Measurements from ENCODE around the gene SENP1. TPM values are rescaled to one million over a fixed set of nuclear protein-coding genes. Genes with fewer than 3 reads are reported as not detected.
A peak's percentile ranks its signal among the peaks of the same experiment; 100 is the strongest.

Gene SENP1
- total RNA-seq, 1 experiment from 2014 or later: 26.7 TPM

DNA sequence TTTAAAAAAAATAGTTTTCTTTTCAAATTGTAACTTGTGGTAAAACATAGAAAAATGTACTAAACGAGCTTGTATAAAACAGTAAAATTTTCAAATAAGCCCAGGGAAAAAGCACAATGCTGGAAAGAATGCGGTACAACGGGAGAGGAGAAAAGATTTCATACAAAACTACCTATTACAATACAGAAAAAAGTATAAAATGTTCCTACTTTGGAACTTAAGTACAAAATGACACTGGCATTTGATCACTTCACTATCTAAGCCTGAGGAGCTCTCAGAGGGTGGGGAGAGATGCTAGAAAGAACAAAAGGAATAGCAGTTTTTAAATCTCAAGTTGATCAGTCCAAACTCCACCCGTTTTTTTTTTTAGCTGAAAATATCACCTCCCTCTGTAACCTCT, 62.1 kb downstream of the SENP1 start:
- Histone ChIP-seq H3K27me3 (ENCODE audit: control insufficient read depth, insufficient read depth, low read length) (no peaks in the 10 kb centered on the region), H3K4me3 (ENCODE audit: insufficient read depth, low read depth, low read length) (no peak overlapping the region), H3K36me3 (replicated peaks; ENCODE audit: control insufficient read depth, insufficient read depth, low read length) (peaks cover 8% of the 10 kb centered on the region)
- DNase-seq: no peak

GRCh38 chr12:48041591-48042423, 64.1 kb downstream of the SENP1 start:
- Histone ChIP-seq H3K4me3 (ENCODE audit: insufficient read depth, low read depth, low read length) (no peak overlapping the region), H3K27me3 (ENCODE audit: control insufficient read depth, insufficient read depth, low read length) (peaks cover 7% of the 10 kb centered on the region; the same call in 1 of the 2 replicates), H3K36me3 (replicated peaks; ENCODE audit: control insufficient read depth, insufficient read depth, low read length) (peaks cover 7% of the 10 kb centered on the region)
- no peak for DNase-seq

DNA sequence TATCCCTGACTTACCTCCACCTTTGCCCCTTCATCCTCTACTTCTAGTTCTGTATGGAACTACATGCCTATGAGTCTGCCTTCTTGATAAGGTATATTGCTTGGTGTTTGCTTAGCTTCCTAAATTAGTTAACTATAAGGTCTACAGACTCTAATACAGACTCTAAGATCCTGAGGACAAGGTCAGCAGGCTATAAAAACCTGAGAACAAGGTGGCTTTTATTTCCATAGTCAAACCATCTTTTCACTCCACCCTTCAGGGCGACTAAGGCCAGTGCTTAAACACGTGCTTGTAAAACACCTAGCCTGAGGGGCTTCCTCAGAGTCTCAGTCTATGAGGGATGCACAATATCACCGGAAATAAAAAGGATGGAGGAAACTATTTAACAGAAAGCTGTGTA, 65.5 kb downstream of the SENP1 start:
- no peak for DNase-seq
- H3K27me3 ChIP-seq (ENCODE audit: control insufficient read depth, insufficient read depth, low read length): peaks cover 17% of the 10 kb centered on the region
- H3K4me3 ChIP-seq (ENCODE audit: insufficient read depth, low read depth, low read length): no peak overlapping the region
- H3K36me3 ChIP-seq (replicated peaks; ENCODE audit: control insufficient read depth, insufficient read depth, low read length): peaks cover 3% of the 10 kb centered on the region

DNA sequence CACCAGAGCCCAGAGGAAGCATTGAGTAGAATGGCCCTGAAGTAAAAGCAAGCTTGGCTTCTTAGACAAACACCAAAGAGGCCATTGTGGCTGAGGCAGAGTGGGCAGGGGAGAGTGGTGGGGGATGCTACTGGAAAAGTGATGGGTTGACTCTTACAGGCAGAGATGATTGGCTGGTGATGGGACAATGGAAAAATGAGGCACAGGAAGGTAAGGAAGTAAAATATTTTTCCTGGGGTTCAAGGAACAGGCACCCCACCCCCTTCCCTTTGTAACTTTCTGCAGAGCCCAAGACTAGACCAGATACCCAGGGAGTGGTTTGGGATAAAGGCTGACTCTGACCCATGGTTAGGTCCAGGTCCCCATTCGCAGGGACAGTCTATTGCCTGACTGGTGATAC, 66.7 kb downstream of the SENP1 start:
- Histone ChIP-seq H3K36me3 (replicated peaks; ENCODE audit: control insufficient read depth, insufficient read depth, low read length) (no peaks in the 10 kb centered on the region; the same call in 1 of the 2 replicates), H3K27me3 (ENCODE audit: control insufficient read depth, insufficient read depth, low read length) (peaks cover 23% of the 10 kb centered on the region), H3K4me3 (ENCODE audit: insufficient read depth, low read depth, low read length) (no peak overlapping the region)
- DNase-seq: no peak

- Histone ChIP-seq H3K36me3 (replicated peaks; ENCODE audit: control insufficient read depth, insufficient read depth, low read length) (no peaks in the 10 kb centered on the region), H3K27me3 (ENCODE audit: control insufficient read depth, insufficient read depth, low read length) (peaks cover 34% of the 10 kb centered on the region), H3K4me3 (ENCODE audit: insufficient read depth, low read depth, low read length) (no peak overlapping the region)
- no peak for DNase-seq
Observed at GRCh38 chr12:48038085-48038484, 67.8 kb downstream of the SENP1 start.

DNA sequence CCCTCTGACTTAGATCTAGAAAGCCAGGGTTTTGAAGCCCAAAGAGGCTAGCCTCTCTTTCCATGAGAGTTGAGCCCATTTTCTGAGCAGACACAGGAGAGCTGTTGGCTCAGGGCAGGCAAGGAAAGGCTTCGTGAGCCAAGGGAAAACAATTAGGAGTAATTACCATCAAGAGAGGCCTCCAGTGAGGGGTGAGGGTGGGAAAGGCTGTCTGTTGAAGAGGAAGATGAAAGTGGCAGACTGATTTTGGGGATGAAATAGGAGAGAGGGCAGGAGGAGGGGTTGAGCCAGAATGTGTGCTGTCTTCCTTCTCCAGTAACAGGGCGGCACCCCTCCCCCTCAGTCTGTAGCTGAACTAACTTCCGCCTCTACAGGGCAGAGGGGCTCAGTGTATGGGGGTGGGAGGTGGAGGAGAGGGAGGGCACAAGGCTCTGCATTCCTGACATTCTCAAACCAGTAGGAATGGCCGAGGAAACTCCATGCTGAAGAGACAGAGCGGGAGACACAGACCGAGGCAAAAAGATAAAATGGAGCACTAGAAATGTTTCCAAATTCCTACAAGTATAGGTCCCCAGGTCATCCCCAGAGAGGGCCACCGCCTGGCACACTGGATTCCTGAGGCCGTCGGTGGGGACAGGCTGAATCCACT, 68.5 kb downstream of the SENP1 start:
- H3K27me3 ChIP-seq (ENCODE audit: control insufficient read depth, insufficient read depth, low read length): peaks cover 40% of the 10 kb centered on the region
- H3K36me3 ChIP-seq (replicated peaks; ENCODE audit: control insufficient read depth, insufficient read depth, low read length): no peaks in the 10 kb centered on the region
- peak; percentile 85 for DNase-seq
- H3K4me3 ChIP-seq (ENCODE audit: insufficient read depth, low read depth, low read length): no peak overlapping the region

DNA sequence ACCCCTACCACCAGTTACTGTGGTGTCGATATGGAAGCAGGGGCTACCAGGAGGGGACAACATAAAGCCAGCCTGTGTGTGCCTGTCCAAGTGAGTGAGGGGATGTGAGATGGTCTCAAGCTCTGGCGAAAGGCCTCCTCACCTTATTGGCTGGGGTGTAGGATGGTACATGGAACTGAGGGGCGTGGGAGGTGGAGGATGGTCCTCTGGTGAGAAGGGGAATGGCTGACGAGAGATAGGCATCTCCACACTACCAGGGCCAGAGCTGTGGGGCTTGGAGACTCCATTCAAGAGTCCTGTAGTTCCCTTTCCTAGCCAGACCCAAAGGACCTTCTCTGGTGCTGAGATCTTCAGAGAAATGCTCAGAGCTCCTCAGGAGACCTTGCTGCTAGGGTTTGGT, 69.1 kb downstream of the SENP1 start:
- H3K36me3 ChIP-seq (replicated peaks; ENCODE audit: control insufficient read depth, insufficient read depth, low read length): no peaks in the 10 kb centered on the region
- H3K27me3 ChIP-seq (ENCODE audit: control insufficient read depth, insufficient read depth, low read length): peaks cover 44% of the 10 kb centered on the region
- no peak overlapping the region for H3K4me3 ChIP-seq (ENCODE audit: insufficient read depth, low read depth, low read length)

DNA sequence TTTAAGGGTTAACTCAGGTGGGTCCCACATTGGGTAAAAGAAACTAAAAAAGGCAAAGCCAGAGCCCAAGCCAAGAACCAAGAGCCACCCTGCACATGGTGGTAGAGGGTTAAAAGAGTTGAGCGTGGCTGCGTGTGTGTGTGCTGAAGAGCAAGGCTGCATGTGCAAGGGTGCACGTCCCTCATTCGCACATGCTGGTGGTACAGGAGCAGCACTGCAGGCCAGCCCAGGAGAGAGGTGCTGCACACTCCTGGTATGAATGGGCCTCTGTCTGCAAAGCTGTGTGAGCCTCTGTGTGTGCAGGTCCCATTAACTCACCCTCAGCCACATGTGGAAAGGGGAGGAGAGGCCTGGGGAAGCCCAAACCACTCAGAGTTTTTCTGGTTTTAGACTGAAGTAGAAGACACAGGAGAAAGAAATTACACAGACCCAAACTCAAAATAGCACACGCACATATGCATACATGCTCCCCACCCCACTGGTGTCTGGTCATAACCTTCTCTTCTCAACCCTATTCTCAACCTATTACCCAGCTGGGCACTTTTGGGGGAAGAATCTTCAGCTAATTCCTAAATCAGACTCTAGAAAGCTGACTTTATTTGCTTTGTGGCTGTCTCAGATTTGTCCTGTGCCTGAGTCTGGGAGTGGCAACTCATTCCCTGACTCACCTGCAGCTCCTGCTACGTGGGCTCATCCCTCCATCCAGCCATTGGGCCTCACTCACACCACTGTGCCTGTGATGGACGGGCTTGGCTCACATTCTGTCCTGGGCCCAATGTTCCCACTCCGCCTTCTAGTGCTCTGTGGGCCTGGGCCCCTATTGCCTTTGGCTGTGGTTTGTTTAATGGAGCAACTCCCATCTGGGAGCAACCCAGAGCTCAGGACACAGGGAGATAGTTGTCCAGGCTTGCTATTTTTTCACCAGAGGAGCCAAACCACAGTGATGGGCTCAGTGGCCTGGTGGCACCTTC, 70.8 kb downstream of the SENP1 start:
- H3K4me3 ChIP-seq (ENCODE audit: insufficient read depth, low read depth, low read length): no peak overlapping the region
- DNase-seq: no peak
- peaks cover 61% of the 10 kb centered on the region for H3K27me3 ChIP-seq (ENCODE audit: control insufficient read depth, insufficient read depth, low read length)
- H3K36me3 ChIP-seq (replicated peaks; ENCODE audit: control insufficient read depth, insufficient read depth, low read length): no peaks in the 10 kb centered on the region

More for the DNA sequence above, 69.1 kb downstream of the SENP1 start:
- DNase-seq: peak; percentile 6

DNA sequence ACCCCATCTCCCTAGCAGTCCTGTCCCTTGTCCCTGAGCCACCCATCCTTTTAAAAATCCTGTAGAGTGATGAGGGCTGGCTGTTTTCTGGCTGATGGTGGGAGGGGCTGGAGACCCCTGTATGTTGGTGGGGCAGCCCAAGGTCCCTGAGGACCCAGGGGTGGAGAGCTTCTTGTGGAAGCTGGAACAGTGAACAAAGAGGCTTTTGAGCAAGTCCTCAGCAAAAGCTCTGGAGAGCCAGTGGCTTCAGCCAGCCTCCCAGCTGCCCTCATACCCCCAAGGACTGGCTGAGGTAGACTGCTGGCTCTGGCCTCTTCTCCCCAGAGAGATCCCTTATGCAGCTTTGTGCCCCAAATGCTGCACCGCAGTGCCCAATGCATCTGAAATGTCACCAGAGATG, 72.4 kb downstream of the SENP1 start:
- DNase-seq: no peak
- H3K27me3 ChIP-seq (ENCODE audit: control insufficient read depth, insufficient read depth, low read length): peaks cover 78% of the 10 kb centered on the region
- no peaks in the 10 kb centered on the region for H3K36me3 ChIP-seq (replicated peaks; ENCODE audit: control insufficient read depth, insufficient read depth, low read length)
- no peak overlapping the region for H3K4me3 ChIP-seq (ENCODE audit: insufficient read depth, low read depth, low read length)

DNA sequence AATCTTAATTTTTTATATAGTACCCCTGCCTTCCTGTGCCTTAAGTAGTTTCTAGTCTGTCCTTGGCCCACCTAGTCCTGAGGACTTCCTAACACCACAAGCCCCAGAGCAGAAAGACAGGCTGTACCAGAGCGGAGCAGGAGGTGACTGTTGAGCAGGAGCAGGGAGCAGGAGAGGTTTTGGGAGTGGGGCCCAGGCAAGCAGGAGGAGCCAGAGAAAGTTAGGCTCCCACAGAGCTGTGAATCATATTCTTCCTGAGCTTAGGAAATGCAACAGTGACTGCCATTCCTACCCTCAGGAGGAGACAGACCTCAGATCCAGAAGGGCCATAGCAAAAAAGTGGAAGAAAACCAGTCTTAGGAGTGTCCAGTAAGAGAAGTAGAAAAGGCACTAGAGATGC, 73.3 kb downstream of the SENP1 start:
- peak; percentile 2 for DNase-seq
- Histone ChIP-seq H3K36me3 (replicated peaks; ENCODE audit: control insufficient read depth, insufficient read depth, low read length) (no peaks in the 10 kb centered on the region), H3K27me3 (ENCODE audit: control insufficient read depth, insufficient read depth, low read length) (peaks cover 80% of the 10 kb centered on the region), H3K4me3 (ENCODE audit: insufficient read depth, low read depth, low read length) (no peak overlapping the region)

- DNase-seq: peak; percentile 51
- Histone ChIP-seq H3K4me3 (ENCODE audit: insufficient read depth, low read depth, low read length) (no peak overlapping the region), H3K27me3 (ENCODE audit: control insufficient read depth, insufficient read depth, low read length) (peaks cover 88% of the 10 kb centered on the region), H3K36me3 (replicated peaks; ENCODE audit: control insufficient read depth, insufficient read depth, low read length) (no peaks in the 10 kb centered on the region)
Observed at GRCh38 chr12:48031135-48031960, 74.5 kb downstream of the SENP1 start.

DNA sequence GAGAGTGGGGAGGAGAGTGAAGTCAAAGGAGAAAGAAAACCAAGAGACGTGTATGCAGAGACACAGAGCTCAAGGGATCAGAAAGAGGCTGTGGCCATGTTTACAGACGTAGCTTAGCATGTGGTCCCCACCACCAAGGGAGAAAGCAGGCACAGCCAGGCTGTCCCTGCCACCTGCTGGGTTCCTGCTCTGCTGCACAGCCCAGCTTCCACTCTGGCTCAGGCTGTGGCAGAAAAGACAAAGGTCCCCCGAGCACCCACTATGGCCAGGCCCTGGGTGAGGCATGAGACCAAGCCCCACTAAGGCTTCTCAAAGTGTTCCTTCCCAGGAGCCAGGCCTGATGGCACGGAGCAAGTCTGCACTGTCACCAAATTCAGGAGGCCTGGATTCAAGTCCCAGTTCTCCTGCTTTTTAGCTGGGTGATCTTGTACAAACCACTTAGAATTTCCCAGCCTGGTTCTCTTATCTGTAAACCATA, 75.7 kb downstream of the SENP1 start:
- H3K36me3 ChIP-seq (replicated peaks; ENCODE audit: control insufficient read depth, insufficient read depth, low read length): no peaks in the 10 kb centered on the region
- no peak for DNase-seq
- H3K4me3 ChIP-seq (ENCODE audit: insufficient read depth, low read depth, low read length): no peak overlapping the region
- H3K27me3 ChIP-seq (ENCODE audit: control insufficient read depth, insufficient read depth, low read length): peaks cover 91% of the 10 kb centered on the region

DNA sequence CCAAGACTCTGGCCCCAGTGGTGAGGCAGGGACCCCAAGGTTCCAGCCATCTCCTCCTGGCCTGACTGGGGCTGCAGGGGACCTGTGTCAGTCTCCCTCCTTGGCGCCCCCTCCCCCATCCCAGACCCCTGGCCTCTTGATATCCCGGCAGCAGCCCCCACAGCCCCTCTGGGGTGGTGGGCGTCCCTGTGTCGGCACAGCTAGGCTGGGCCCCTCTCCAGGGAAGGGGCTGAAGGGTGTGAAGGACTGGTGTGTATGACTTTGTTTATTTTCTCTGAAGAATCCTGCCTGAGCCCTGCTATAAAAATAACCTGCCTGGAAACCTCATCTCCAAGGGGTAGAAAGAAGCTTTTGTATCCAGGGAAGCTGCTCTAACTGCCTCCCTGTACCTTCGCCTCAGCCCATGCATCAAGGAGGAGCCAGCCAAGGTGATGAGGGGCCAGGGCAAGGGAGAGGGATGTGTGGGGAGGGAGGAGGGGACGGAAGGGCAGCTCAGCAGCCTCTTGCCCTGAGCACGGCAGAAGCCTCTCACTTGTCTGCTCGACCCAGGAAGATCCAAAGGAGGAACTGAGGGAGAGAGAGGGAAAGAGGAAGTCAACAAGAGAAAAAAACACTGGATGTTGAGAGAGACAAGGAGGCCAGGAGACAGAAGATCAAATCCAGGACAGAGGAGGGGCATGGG, 76.2 kb downstream of the SENP1 start:
- no peak overlapping the region for H3K4me3 ChIP-seq (ENCODE audit: insufficient read depth, low read depth, low read length)
- DNase-seq: peak; percentile 44
- no peaks in the 10 kb centered on the region for H3K36me3 ChIP-seq (replicated peaks; ENCODE audit: control insufficient read depth, insufficient read depth, low read length)
- H3K27me3 ChIP-seq (ENCODE audit: control insufficient read depth, insufficient read depth, low read length): peaks cover 94% of the 10 kb centered on the region

All from H7 (cell line).